GM23248 (cell line): Measurements from ENCODE around the gene FAM236B.
"Not testable (repeated sequence)": the region's sequence is repeated elsewhere in the genome, so short reads cannot be mapped to it uniquely, and the experiment has no call there.

Source experiments
- EZH2 ChIP-seq: fragments of 200-600 bp; sonication (generic); IDR thresholded peaks from 2 replicates; pipeline ENCODE4 v1.6.1; 2018; ENCODE audit warnings: antibody characterized with exemption, mild to moderate bottlenecking; ENCODE audit not compliant: insufficient read depth, poor library complexity, severe bottlenecking
- EZH2phosphoT487 ChIP-seq: fragments of 200-600 bp; sonication (generic); IDR thresholded peaks from 2 replicates; pipeline ENCODE4 v1.6.1; 2018; ENCODE audit warnings: antibody characterized with exemption, moderate library complexity, mild to moderate bottlenecking, low read depth; ENCODE audit not compliant: insufficient read depth

- TF ChIP-seq EZH2phosphoT487, EZH2: not testable (repeated sequence)
Observed at GRCh38 chrX:72830701-72831100, 48.2 kb upstream of the FAM236B start.
